ENCODE results near the gene PRTFDC1. TPM values are rescaled to one million over a fixed set of nuclear protein-coding genes. Genes with fewer than 3 reads are reported as not detected.

The PRTFDC1 gene
- total RNA-seq, 1 experiment from 2014 or later = 15.8 TPM

DNA sequence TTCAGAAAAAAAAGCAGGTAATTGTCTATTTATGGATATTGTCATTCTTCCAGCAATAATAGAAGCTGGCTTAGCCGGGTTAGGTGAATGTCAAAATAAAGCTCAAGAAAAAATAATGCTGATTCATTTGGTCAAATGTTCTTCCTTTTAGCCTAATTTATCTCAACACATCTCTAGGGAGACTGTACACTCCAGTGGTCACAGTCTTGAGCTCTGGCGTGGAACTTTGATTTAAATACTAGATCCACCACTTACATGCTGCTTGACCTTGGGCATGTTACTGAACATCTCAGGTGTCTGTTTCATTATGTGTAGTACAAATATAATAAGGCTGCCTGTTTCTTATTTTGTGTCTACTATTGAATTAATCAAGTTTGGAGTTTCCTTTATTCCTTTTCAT, 22.0 kb downstream of the PRTFDC1 start:
- H3K9me3 ChIP-seq (ENCODE audit: insufficient read depth, low read depth) = no peaks in the 10 kb centered on the region
- no peaks in the 10 kb centered on the region for H3K9me2 ChIP-seq (ENCODE audit: insufficient read depth)
- no peaks in the 10 kb centered on the region for H3K36me3 ChIP-seq (ENCODE audit: low read depth)
- H3K4me1 ChIP-seq (replicated peaks; ENCODE audit: insufficient read depth) = 0 out of 2 replicates have a peak, but pooled peaks cover 6% of the 10 kb centered on the region
- no peak overlapping the region for H2AFZ ChIP-seq
- no TSS peak for BruUV-seq (replicated peaks)
- H3K27me3 ChIP-seq (ENCODE audit: insufficient read depth, low read depth) = no peaks in the 10 kb centered on the region
- no peak for DNase-seq
- H3K27ac ChIP-seq = no peak overlapping the region
- ChIA-PET CTCF (no interaction called here), POLR2A (ENCODE audit: unreplicated experiment) (no interaction called here)
- no peak for TF ChIP-seq EZH2 (IDR thresholded peaks at IDR 0.05; ENCODE audit: low read depth)
- TF ChIP-seq, protein P1, sequence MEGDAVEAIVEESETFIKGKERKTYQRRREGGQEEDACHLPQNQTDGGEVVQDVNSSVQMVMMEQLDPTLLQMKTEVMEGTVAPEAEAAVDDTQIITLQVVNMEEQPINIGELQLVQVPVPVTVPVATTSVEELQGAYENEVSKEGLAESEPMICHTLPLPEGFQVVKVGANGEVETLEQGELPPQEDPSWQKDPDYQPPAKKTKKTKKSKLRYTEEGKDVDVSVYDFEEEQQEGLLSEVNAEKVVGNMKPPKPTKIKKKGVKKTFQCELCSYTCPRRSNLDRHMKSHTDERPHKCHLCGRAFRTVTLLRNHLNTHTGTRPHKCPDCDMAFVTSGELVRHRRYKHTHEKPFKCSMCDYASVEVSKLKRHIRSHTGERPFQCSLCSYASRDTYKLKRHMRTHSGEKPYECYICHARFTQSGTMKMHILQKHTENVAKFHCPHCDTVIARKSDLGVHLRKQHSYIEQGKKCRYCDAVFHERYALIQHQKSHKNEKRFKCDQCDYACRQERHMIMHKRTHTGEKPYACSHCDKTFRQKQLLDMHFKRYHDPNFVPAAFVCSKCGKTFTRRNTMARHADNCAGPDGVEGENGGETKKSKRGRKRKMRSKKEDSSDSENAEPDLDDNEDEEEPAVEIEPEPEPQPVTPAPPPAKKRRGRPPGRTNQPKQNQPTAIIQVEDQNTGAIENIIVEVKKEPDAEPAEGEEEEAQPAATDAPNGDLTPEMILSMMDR (conservative IDR thresholded peaks at IDR 0.05) = no peak
- no peak overlapping the region for H3K4me3 ChIP-seq
- no peaks in the 10 kb centered on the region for H3F3A ChIP-seq (ENCODE audit: insufficient read depth, low read depth)
- intact Hi-C loops (cut with micrococcal nuclease; ENCODE audit: unreplicated experiment) = no loop called here
- H3K4me2 ChIP-seq = no peak overlapping the region
- H4K20me1 ChIP-seq (ENCODE audit: insufficient read depth) = no peaks in the 10 kb centered on the region
- H3K79me2 ChIP-seq (ENCODE audit: low read depth) = no peaks in the 10 kb centered on the region

GRCh38 chr10:24929904-24930303, 22.5 kb downstream of the PRTFDC1 start:
- Histone ChIP-seq H3K4me1 (replicated peaks; ENCODE audit: insufficient read depth) (0 out of 2 replicates have a peak, but pooled peaks cover 6% of the 10 kb centered on the region), H3K79me2 (ENCODE audit: low read depth) (no peaks in the 10 kb centered on the region), H3K27me3 (ENCODE audit: insufficient read depth, low read depth) (no peaks in the 10 kb centered on the region), H4K20me1 (ENCODE audit: insufficient read depth) (no peaks in the 10 kb centered on the region), H3K36me3 (ENCODE audit: low read depth) (no peaks in the 10 kb centered on the region), H3K4me2 (no peak overlapping the region), H3K9me2 (ENCODE audit: insufficient read depth) (no peaks in the 10 kb centered on the region), H3F3A (ENCODE audit: insufficient read depth, low read depth) (no peaks in the 10 kb centered on the region), H3K9me3 (ENCODE audit: insufficient read depth, low read depth) (no peaks in the 10 kb centered on the region), H3K27ac (no peak overlapping the region), H3K4me3 (no peak overlapping the region), H2AFZ (no peak overlapping the region)
- CTCF ChIA-PET = no interaction called here
- no peak for TF ChIP-seq EZH2 (IDR thresholded peaks at IDR 0.05; ENCODE audit: low read depth)
- TF ChIP-seq, protein P1 (conservative IDR thresholded peaks at IDR 0.05) = no peak
- intact Hi-C loops (cut with micrococcal nuclease; ENCODE audit: unreplicated experiment) = no loop called here
- no peak for DNase-seq
- POLR2A ChIA-PET (ENCODE audit: unreplicated experiment) = interaction anchor here (0.5 to 0.7 kb wide), 3 partner anchors 21 to 284 kb away, joined by 3 to 5 read pairs (median 3); no protein-coding TSS in a partner anchor
- BruUV-seq (replicated peaks) = no TSS peak

DNA sequence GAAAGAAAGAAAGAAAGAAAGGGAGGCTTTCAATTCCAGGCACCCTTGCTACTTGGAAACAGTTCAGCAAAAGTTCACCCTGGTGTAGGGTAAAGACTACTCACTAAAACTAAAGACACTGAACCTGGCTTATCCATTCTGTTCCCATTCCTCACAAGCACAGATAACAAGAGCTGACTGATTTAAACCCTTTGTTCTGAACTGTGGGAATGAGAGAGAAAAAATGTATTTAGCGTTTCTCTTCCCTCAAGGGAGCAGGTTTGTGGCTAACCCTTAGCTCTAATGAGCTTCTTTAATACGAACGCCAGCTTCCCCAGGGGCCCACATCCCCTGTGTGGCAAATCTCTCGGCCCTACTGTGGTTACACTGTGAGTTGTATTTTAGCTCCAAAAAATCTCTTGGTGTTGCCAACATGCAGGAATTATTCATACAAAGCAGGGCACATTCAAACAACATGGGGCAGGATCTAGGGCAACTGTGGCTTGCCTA, 23.3 kb downstream of the PRTFDC1 start:
- Histone ChIP-seq H3K27me3 (ENCODE audit: insufficient read depth, low read depth) (no peaks in the 10 kb centered on the region), H3K4me1 (replicated peaks; ENCODE audit: insufficient read depth) (0 out of 2 replicates have a peak, but pooled peaks cover 6% of the 10 kb centered on the region), H3K9me2 (ENCODE audit: insufficient read depth) (no peaks in the 10 kb centered on the region), H3K79me2 (ENCODE audit: low read depth) (no peaks in the 10 kb centered on the region), H3K9me3 (ENCODE audit: insufficient read depth, low read depth) (no peaks in the 10 kb centered on the region), H2AFZ (no peak overlapping the region), H3K27ac (no peak overlapping the region), H3K4me2 (no peak overlapping the region), H3F3A (ENCODE audit: insufficient read depth, low read depth) (no peaks in the 10 kb centered on the region), H4K20me1 (ENCODE audit: insufficient read depth) (no peaks in the 10 kb centered on the region), H3K36me3 (ENCODE audit: low read depth) (no peaks in the 10 kb centered on the region), H3K4me3 (no peak overlapping the region)
- BruUV-seq (replicated peaks) = no TSS peak
- TF ChIP-seq EZH2 (IDR thresholded peaks at IDR 0.05; ENCODE audit: low read depth) = no peak
- TF ChIP-seq, protein P1 (conservative IDR thresholded peaks at IDR 0.05) = no peak
- ChIA-PET CTCF (no interaction called here), POLR2A (ENCODE audit: unreplicated experiment) (interaction anchor here (0.7 kb wide), 1 partner anchor 20 kb away, joined by 3 read pairs; no protein-coding TSS in a partner anchor)
- no peak for DNase-seq
- intact Hi-C loops (cut with micrococcal nuclease; ENCODE audit: unreplicated experiment) = no loop called here
